ENCODE data around the gene MED17.

DNA sequence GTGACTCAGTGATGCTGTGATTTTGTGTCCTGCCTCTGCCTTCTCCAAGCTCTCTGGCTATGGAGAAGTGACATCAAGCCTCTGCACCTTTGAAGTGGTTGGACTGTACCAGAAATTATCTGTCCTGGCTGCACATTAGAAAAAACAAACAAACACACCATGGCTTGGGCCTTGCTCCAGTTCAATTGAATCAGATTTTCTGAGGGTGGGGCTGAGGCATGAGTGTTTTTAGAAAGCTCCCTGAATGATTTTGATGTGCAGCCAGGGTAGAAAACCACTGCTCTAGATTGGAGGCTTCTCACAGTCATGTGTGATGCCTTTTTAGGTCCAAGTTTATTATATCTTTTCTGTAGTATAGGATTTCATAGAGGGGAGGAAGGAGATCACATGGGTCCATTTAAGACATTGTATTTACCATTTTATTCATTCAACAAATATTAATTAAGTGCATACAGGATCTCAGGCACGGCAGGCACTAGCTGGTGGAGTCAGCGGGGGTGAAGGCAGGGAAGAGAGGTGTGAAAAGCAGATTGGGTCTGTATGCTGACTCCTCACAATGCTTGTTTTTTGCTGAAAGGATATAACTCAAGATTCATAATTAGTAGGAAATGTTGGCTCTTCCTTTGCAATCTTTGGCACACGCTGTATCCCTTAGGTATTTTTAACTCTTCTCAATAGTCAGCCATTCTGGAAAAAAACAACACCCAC lies 73.5 kb downstream of the MED17 start:
- no peak for TF ChIP-seq FOSL1 (CRISPR knock-in tag; IDR thresholded peaks at IDR 0.05; ENCODE audit: borderline replicate concordance)
- TF ChIP-seq, protein P1, sequence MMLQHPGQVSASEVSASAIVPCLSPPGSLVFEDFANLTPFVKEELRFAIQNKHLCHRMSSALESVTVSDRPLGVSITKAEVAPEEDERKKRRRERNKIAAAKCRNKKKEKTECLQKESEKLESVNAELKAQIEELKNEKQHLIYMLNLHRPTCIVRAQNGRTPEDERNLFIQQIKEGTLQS (CRISPR knock-in tag; IDR thresholded peaks at IDR 0.05), result no peak
- no peak for TF ChIP-seq MIER3 (CRISPR knock-in tag; IDR thresholded peaks at IDR 0.05; ENCODE audit: borderline replicate concordance)
- no peak for TF ChIP-seq GTF3A (CRISPR knock-in tag; conservative IDR thresholded peaks at IDR 0.05)
- TF ChIP-seq CREM (IDR thresholded peaks at IDR 0.05), result no peak
- no peak for TF ChIP-seq CREM (CRISPR knock-in tag; IDR thresholded peaks at IDR 0.05)
- TF ChIP-seq, protein P2, sequence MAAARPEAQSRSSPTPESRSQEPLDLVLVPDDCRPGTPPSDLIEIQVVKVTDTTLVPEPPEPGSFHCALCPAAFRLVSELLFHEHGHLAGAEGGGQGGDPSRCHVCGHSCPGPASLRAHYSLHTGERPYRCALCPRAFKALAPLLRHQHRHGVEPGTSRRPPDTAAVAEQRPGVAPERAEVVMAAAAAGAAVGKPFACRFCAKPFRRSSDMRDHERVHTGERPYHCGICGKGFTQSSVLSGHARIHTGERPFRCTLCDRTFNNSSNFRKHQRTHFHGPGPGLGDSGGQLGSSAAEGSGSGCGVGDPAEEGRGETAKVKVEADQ (CRISPR knock-in tag; IDR thresholded peaks at IDR 0.05; ENCODE audit: borderline replicate concordance), result no peak
- no peak for TF ChIP-seq CREB3 (CRISPR knock-in tag; IDR thresholded peaks at IDR 0.05)
- TF ChIP-seq EZH2 (conservative IDR thresholded peaks at IDR 0.05; ENCODE audit: low read depth, low read length), result no peak

Data from HepG2 (cell line).